Spleen (tissue), 7 donors: ENCODE data around the gene SYNE2.

Source experiments
- CTCF ChIP-seq, 11 experiments: fragments of 200-600 bp in 7 of 11; fragments of 450-650 bp in 4 of 11; sonication (generic) in 4 of 11; IDR thresholded peaks in 8 of 11; conservative IDR thresholded peaks in 3 of 11; 1 replicate in 7 of 11; 2 replicates in 4 of 11; pipeline versions ENCODE4 v1.4.0 to v1.8.0; 2016 to 2021; ENCODE audit warnings: antibody characterized with exemption in 11 of 11, inconsistent platforms in 4 of 11, mild to moderate bottlenecking in 1 of 11
- POLR2A ChIP-seq, 3 donors: fragments of 450-650 bp; IDR thresholded peaks; one replicate each; pipeline ENCODE4 v1.5.1; 2017; ENCODE audit warnings: antibody characterized with exemption in 3 of 3, mild to moderate bottlenecking in 1 of 3
- POLR2AphosphoS5 ChIP-seq, 3 donors: sonication (generic); formaldehyde crosslinking; IDR thresholded peaks; one replicate each; pipeline ENCODE4 v1.5.1; 2017; ENCODE audit warnings: antibody characterized with exemption in 3 of 3
- donor health status: DM: no; HTN: no; CAD: no; lungs with moderate emphysema.
- donor health status: DM: no; HTN: no; CAD: no.
- donor health status: DM: no; HTN: no; CAD: no.

GRCh38 chr14:64089920-64090319 is 237.1 kb downstream of the SYNE2 start:
- TF ChIP-seq CTCF (IDR thresholded peaks at IDR 0.05 in 8 of 11, conservative IDR thresholded peaks at IDR 0.05 in 3 of 11) = no peak
- no peak for TF ChIP-seq POLR2A (IDR thresholded peaks at IDR 0.05)
- no peak for TF ChIP-seq POLR2AphosphoS5 (IDR thresholded peaks at IDR 0.05)
